ENCODE results near the gene ADAMTSL1. TPM values are rescaled to one million over a fixed set of nuclear protein-coding genes. Genes with fewer than 3 reads are reported as not detected.

Gene ADAMTSL1
- total and polyA plus RNA-seq, 2 of the 13 experiments (the other 11 are each of a cell fraction or from before 2014, with no cell fraction given), result not detected

GRCh38 chr9:18474783-18475182 lies 830 bp downstream of the ADAMTSL1 start:
- ChIA-PET CTCF (ENCODE audit: low intra/inter-chr PET ratio, low total read pairs) (no interaction called here), POLR2A (no interaction called here)
- intact Hi-C loops (cut with micrococcal nuclease; ENCODE audit: unreplicated experiment), result no loop called here
- Histone ChIP-seq H3K79me2 (ENCODE audit: insufficient read depth, low read length) (no peaks in the 10 kb centered on the region), H3K36me3 (replicated peaks in 1 of 2; ENCODE audit: control insufficient read depth in 1 of 2, insufficient read depth in 2 of 2, low read length in 2 of 2) (no peaks in the 10 kb centered on the region), H2AFZ (ENCODE audit: low read length) (no peak overlapping the region), H3K9ac (ENCODE audit: insufficient read depth, low read depth, low read length) (no peak overlapping the region), H3K4me1 (ENCODE audit: insufficient read depth, low read length) (no peaks in the 10 kb centered on the region), H3K27me3 (ENCODE audit: control insufficient read depth in 1 of 2, insufficient read depth in 2 of 2, low read length in 2 of 2) (no peaks in the 10 kb centered on the region), H3K27ac (ENCODE audit: extremely low read length, insufficient read depth, low read length) (no peak overlapping the region), H3K4me2 (ENCODE audit: low read depth, low read length) (no peak overlapping the region), H3K4me3 (replicated peaks in 1 of 3; ENCODE audit: insufficient read depth in 1 of 3, low read depth in 2 of 3, low read length in 3 of 3) (no peak overlapping the region), H4K20me1 (ENCODE audit: insufficient read depth, low read length) (no peaks in the 10 kb centered on the region), H3K9me3 (ENCODE audit: low read length) (no peaks in the 10 kb centered on the region)
- WGBS (ENCODE audit: low lambda C conversion rate), result 24% methylated on average over 4 of the region's 4 CpGs
- in situ Hi-C loops (cut with HindIII; ENCODE audit: extremely low pct_ligation_motif_present, low pct_unique_long_range_greater_than_20kb), result no loop called here
- TF ChIP-seq ELF4 (CRISPR knock-in tag; IDR thresholded peaks at IDR 0.05; ENCODE audit: borderline replicate concordance) (no peak), ARNT2 (CRISPR knock-in tag; IDR thresholded peaks at IDR 0.05; ENCODE audit: low read depth) (no peak), ZNF563 (CRISPR knock-in tag; IDR thresholded peaks at IDR 0.05) (no peak), DZIP1 (CRISPR knock-in tag; IDR thresholded peaks at IDR 0.05) (no peak), MIER3 (CRISPR knock-in tag; IDR thresholded peaks at IDR 0.05; ENCODE audit: borderline replicate concordance) (no peak), ZNF639 (CRISPR knock-in tag; conservative IDR thresholded peaks at IDR 0.05) (no peak), ZNF788 (CRISPR knock-in tag; IDR thresholded peaks at IDR 0.05; ENCODE audit: borderline replicate concordance) (no peak), HNRNPLL (IDR thresholded peaks at IDR 0.05; ENCODE audit: low read depth, low read length, poor library complexity, severe bottlenecking) (no peak)
- TF ChIP-seq, protein P1, sequence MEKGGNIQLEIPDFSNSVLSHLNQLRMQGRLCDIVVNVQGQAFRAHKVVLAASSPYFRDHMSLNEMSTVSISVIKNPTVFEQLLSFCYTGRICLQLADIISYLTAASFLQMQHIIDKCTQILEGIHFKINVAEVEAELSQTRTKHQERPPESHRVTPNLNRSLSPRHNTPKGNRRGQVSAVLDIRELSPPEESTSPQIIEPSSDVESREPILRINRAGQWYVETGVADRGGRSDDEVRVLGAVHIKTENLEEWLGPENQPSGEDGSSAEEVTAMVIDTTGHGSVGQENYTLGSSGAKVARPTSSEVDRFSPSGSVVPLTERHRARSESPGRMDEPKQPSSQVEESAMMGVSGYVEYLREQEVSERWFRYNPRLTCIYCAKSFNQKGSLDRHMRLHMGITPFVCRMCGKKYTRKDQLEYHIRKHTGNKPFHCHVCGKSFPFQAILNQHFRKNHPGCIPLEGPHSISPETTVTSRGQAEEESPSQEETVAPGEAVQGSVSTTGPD (CRISPR knock-in tag; IDR thresholded peaks at IDR 0.05), result no peak
- ATAC-seq, result no peak
- FAIRE-seq, result no peak
- no peak for DNase-seq (ENCODE audit: low spot score)
- BruUV-seq (replicated peaks), result no TSS peak

All from HepG2 (cell line).